GM19025 (cell line): ENCODE data around the gene SCEL.

ENCODE experiments used
- ATAC-seq: cut with Tn5 transposase; IDR thresholded peaks from one replicate; pipeline ENCODE4 v1.9.1; 2021; ENCODE audit warnings: mild to moderate bottlenecking, low read depth, moderate library complexity; ENCODE audit not compliant: unreplicated experiment

SCEL gene

GRCh38 chr13:77554069-77554468 lies 18.6 kb downstream of the SCEL start:
- no peak for ATAC-seq

- ATAC-seq: no peak
Observed at GRCh38 chr13:77555246-77555645, 19.7 kb downstream of the SCEL start.

- no peak for ATAC-seq
Observed at GRCh38 chr13:77558016-77558415, 22.5 kb downstream of the SCEL start.

GRCh38 chr13:77563111-77563510 lies 27.6 kb downstream of the SCEL start:
- ATAC-seq: no peak

- no peak for ATAC-seq
Observed at GRCh38 chr13:77565635-77566034, 30.1 kb downstream of the SCEL start.

GRCh38 chr13:77571956-77572355 lies 36.5 kb downstream of the SCEL start:
- no peak for ATAC-seq

- ATAC-seq: no peak
Observed at GRCh38 chr13:77574096-77574495, 38.6 kb downstream of the SCEL start.

GRCh38 chr13:77579959-77580358 lies 44.5 kb downstream of the SCEL start:
- no peak for ATAC-seq

GRCh38 chr13:77580748-77581147 lies 45.2 kb downstream of the SCEL start:
- ATAC-seq: no peak

GRCh38 chr13:77583581-77583980 lies 48.1 kb downstream of the SCEL start:
- peak; percentile 70 for ATAC-seq

GRCh38 chr13:77584106-77584505 lies 48.6 kb downstream of the SCEL start:
- no peak for ATAC-seq

- no peak for ATAC-seq
Observed at GRCh38 chr13:77595166-77595810, 59.8 kb downstream of the SCEL start.

- ATAC-seq: no peak
Observed at GRCh38 chr13:77596777-77597176, 61.3 kb downstream of the SCEL start.

- ATAC-seq: no peak
Observed at GRCh38 chr13:77599351-77599750, 63.8 kb downstream of the SCEL start.

- no peak for ATAC-seq
Observed at GRCh38 chr13:77600701-77601100, 65.2 kb downstream of the SCEL start.

GRCh38 chr13:77611068-77611467 lies 75.6 kb downstream of the SCEL start:
- ATAC-seq: no peak

- no peak for ATAC-seq
Observed at GRCh38 chr13:77616027-77616426, 80.5 kb downstream of the SCEL start.

- no peak for ATAC-seq
Observed at GRCh38 chr13:77619655-77620054, 84.1 kb downstream of the SCEL start.

- ATAC-seq: no peak
Observed at GRCh38 chr13:77620138-77620537, 84.6 kb downstream of the SCEL start.

GRCh38 chr13:77623806-77624205 lies 88.3 kb downstream of the SCEL start:
- ATAC-seq: no peak

- no peak for ATAC-seq
Observed at GRCh38 chr13:77628170-77628569, 92.7 kb downstream of the SCEL start.

- no peak for ATAC-seq
Observed at GRCh38 chr13:77637588-77637987, 102.1 kb downstream of the SCEL start.

GRCh38 chr13:77650409-77650808 lies 114.9 kb downstream of the SCEL start:
- ATAC-seq: no peak
